Measurements from ENCODE around the gene GLIS1.

Gene GLIS1

DNA sequence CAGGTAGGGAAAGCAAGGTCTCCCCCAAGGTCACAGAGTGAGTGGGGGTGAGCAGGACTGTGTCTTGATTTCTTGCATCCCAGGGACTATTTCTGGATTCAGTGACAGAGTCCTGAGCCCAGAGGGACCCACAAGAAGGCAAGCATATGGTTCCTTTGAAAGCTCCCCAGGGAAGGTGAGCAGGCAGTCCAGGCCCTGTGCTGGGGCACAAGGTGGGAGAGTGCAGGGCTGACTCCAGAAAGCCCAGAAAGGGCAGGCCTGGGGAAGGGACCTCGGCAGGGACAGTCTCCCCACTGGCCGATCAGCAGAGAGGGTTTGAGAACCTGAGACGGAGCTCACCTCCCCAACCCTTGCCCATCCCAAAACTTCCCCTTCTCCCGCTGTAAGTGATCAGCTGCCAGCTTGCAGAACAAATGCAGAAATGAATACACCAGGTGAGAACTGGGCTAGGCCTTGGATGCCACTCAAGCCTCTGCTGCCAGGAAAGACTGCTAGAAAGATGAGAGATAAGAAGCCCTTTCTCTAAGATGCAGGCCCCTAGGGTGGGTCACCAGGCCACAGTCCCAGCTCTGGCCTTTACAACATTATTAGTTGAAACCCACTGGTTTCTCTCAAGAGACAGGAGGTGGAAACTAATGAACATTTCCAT, 121.0 kb downstream of the GLIS1 start:
- no peak for DNase-seq (ENCODE audit: low read depth in 2 of 2)

DNA sequence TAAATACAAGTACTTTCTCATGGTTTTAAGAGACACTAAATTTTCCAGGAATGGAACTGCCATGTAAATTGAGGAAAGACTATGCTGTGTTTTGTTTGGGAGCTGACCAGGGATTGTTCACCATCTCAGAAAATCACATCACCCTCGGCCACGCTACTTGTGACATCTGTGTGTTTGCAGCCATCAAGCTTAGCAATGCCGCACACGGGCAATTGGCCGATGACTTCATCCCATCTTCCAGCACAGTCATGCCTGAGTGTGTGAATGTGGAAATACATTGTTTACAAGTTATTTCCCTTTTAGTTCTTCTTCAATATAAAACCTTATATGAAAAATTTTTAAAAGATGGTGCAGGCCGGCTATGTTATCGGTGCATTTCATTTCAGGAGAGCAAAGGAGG, 121.6 kb downstream of the GLIS1 start:
- DNase-seq (ENCODE audit: low read depth in 2 of 2) = no peak

DNA sequence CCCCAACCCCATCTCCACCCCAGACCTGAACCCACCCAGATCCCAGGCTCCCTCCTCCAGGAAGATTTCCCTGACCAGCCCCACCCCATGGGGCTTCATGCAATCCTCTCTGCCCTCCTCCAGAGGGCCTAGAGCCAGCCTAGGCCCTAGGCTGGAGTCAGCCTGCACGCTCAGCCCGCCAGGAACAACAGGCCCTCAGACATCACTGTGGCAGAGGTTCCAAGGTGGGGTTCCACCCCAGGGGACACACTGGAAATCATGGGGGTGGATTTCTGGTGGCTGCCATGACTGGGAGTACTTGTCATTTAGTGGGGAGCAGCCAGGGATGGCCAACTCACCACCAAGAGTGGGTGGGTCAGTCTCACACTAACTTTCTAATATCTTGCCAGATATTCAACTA, 122.0 kb downstream of the GLIS1 start:
- no peak for DNase-seq (ENCODE audit: low read depth in 2 of 2)

DNA sequence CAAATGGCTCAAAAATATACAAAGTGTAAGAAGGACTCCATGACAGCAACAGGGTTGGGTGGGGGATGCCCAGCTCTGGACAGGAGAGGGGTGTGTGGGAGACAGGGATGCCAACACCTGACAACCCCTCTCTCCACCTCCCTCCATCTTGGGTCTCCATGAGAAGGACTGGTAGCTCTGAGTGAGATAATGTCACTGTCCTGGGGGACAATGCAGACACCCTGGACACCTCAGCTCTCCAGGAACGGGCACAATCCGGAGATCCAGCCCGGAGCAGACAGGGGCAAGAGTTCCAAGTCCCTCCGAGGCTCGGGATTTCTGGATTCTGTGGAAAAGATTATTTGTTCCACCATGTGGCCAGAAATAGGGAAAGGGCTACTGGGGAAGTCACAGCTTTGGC, 122.5 kb downstream of the GLIS1 start:
- no peak for DNase-seq (ENCODE audit: low read depth in 2 of 2)

DNA sequence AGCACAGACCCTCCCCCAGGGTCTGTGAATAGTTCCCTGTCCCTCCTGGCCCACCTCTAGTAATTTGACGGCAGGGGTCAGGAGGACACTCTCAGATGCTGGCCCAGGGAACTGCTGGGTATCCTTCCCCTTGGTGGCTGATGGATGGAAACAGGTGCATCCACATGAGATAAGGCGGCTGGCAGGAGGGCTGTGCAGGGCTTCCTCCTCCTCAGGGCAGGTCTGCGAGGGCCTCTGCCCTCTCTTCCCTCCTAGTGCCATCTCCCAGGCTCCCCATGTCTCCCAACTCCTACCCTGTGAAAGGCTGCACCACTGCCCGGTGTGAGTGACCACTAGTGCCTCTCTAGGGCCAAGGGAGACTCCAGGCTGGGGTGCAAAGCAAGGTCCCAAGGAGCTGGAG, 123.9 kb downstream of the GLIS1 start:
- DNase-seq (ENCODE audit: low read depth in 2 of 2) = no peak

DNA sequence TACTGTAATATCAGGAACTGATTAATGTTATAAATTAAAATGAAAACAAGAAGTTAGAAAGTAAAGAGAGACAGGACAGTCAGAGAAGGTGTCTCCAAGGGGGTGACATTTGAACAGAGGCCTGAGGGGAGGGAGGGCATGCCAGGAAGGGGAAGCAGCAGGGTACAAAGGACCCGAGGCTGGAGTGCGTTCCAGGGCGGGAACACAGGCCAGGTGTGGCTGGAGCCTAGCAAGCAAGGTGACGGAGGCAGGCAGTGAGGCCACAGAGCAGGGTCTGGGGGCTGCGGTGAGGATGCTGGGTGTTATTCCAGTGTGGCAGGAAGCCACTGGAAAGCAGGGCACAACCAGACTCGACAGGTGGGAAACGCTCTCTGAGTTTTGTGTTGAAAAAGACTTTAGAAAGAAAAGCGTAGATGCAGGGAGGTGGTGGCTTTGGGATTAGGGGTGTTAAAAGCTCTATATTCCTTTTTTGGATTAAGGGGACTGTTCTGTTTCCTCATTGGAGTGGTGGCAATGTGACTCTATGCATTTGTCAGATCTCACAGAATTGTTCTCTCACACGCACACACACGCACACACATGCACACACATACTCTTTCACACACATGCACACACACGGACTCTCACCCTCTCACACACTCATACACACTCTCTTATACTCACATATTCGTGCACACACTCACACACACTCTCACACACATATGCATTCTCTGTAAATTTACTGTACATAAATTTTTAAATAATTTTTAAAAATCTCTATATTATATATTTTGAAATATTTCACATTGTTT, 124.5 kb downstream of the GLIS1 start:
- DNase-seq (ENCODE audit: low read depth in 2 of 2) = no peak

DNA sequence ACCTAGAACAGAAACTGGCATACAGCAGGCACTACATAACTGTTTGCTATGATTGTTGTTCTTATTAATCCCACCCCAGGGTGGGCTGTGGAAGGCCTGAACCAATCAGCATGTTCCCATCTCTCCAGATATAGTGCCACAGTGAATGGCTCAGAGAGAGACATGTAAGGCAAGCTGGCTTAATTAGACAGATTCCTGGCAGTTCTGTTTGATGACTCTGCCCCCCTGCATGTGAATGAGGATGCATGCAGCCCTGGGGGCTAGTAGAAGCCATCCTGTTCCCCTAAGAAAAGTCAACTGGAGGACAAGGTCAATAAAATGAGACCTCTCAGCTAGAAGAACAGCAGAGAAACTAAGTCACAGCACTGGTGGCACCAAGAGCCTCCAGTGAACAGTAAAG, 130.3 kb downstream of the GLIS1 start:
- no peak for DNase-seq (ENCODE audit: low read depth in 2 of 2)

DNA sequence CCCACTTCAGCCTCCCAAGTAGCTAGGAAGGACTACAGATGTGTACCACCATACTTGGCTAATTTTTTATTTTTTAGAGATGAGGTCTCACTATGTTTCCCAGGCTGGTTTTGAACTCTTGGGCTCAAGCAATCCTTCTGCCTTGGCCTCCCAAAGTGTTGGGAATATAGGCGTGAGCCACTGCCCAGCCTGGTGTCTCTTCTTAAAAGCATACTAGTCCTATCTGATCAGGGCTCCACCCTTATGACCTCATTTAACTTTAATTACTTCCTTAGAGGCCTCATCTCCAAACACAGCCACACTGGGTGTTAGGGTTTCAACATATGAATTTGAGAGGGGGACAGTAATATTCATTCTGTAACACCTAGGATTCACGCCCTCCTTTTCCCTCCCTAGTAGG, 130.9 kb downstream of the GLIS1 start:
- no peak for DNase-seq (ENCODE audit: low read depth in 2 of 2)

DNA sequence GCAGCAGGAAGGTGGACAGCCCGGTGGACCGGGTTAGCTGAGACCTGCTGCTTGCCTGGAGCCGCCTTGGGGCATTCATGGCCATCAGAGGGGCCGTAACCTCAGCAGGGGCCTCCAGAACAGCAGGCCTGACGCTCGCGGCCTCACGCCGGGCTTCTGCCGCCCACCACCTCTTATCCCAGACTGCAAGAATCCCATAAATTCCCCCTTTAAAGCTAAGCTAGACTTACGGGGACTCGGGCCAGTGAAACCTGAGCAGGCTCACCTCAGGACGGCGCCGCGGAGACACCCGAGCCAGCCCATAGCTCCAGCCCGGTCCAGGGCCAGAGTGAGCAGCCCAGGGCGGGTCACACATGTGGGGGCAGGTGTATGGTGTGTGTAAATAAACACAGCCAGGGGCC, 132.3 kb downstream of the GLIS1 start:
- no peak for DNase-seq (ENCODE audit: low read depth in 2 of 2)

DNA sequence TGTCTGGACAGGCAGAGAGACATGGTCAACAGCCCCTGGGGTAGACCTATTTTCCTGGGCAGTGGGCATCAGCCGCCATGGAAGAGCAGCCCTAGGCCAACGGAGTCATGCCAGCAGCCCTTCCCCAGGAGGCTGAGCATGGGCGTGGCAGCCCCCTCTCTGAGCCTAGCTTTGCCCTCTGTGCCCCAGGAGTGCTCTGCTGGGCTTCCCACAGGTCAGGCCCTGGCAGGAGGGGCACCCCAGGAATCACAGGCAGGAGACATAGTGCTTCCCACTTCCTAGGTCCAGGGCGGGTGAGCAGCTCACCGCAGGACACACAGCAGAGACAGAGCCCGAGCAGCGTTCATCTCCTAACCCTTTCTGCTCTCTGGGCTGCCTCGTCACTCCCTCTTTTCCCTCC, 132.8 kb downstream of the GLIS1 start:
- no peak for DNase-seq (ENCODE audit: low read depth in 2 of 2)

DNA sequence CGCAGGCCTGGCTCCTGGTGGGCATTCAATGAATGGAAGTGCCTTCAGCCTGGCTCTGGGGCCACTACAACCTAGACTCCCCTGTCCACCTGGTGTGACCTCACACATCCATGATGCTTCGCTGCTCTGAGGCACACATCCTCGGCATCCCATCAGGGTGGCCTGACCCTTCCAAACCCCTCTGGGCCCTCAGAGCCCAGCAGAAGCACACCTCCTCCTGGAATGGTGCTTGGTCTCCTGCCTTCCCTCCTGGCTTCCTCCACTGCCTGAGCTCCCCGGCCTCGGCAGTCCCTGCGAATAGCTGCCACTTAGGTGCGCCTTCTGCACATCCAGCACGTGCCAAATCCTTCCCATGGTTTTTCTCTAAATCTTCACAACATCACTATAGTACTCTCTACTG, 133.8 kb downstream of the GLIS1 start:
- DNase-seq (ENCODE audit: low read depth in 2 of 2) = no peak

DNA sequence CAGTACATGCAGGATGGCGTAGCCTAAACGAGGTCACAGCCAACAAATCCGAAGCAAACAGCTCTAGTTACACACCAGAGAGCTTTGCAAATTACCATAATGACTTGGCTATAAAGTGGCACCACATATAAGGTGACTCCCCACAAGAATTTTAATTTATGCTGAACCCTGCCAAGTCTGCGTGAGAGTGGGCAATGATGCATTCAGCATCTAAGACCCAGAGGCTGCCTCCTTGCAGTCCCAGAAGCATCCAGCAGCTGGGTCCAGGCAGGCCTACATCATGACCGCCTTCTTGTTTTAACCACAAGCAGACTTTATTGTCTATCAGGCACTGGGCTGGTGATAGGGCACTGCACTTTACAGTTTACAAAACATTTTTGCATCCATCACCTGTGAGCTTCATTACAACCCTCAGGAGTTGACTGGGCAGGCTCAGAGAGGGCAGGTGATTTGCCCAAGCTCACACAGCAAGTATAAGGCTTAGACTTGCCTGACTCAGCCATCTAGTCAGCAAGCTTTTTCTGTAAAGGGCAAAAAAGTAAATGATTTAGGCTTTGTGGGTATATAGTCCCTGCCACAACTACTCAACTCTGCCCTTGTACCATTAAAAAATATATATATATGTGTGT, 134.6 kb downstream of the GLIS1 start:
- no peak for DNase-seq (ENCODE audit: low read depth in 2 of 2)

DNA sequence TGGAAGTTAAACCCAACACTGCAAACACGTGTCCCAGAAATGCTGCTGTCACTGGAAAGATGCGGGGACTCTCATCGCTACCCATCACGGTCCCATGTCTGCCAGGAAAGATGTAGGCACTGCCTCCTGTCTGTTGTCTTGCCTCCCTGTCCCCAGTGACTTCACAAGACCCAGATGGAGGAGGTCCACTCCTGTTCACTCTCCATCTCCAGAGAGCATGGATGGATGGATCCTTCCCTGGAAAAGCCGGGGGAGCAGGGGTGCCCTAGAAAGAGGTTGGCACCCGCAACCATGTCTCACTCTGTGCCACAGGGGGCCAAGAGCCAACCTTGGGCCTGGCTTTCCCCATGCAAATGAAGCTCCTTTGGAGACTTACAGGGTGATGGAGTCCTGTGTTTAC, 135.5 kb downstream of the GLIS1 start:
- no peak for DNase-seq (ENCODE audit: low read depth in 2 of 2)

DNA sequence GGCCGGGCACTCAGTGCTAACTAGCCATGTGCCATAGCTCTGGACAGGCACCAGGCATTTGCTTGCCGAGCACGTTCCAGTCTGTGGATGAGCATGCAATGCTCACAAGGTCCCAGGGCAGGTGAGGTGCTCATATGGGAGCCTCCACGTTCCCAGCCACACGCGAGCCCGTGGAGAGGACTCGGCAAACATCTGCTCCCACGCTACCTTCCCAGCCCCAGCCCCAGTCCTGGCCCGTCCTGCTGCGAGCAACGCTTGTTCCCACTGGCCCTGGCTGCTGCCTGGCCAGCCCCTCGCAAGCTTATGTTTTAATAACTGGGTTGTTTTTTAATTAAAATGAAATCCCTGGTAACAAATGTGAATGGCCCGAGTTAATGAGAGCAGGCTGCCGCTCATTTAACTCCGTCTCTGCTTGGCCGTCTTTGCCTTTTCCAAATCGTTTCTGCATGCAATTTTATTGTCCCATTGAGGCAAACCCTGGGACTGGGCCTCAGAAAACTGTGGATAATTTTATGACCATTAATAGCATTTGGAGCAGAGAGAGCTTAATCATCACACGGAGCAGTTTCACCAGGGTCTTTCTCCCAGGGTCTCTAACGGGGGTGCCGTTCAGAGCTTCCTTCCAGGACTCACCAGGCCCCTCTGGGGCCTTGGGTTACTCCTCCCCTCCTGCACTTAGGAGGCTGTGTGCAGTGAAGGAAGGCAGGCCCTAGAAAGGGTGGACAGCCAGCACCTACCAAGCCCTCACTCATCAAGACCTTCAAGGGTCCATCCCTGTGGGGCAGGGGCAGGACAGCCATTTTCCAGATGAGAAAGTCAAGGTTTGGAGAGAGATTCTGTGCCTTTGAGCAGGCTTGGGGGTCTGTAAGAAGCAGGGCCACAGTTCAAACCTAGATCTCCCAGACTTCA, 136.8 kb downstream of the GLIS1 start:
- DNase-seq (ENCODE audit: low read depth in 2 of 2) = no peak

DNA sequence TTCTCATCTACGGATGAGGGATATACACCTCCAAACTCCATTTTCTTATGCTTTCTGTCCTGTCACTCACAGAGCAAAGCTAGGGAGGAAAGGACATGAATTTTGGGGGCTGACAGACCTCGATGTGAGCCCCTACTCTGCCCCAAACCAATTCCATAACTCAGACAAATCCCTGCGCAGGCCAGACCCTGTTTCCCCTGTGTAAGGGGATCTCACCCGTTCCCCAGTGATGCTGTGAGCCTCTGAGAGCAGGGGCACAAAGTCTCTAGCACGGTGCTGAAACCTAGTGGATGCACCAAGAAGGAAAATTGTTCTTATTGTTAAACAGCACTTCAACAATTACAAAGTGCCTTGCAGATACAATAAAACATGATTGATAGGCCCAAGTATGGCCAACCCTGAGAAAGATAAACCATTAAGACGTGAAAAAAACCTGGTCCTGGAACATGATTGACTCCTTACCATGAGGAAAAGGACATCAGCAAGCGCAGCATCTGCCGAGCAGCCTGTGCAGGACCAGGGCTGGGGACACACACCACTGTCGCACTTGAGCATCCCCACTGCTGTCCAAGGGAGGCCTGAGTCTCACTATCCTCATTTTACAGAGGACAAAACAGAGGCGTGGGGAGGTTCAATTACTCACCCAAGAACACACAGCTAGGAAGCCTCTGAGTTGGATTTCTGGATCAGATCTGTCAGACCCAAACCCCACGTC, 137.8 kb downstream of the GLIS1 start:
- no peak for DNase-seq (ENCODE audit: low read depth in 2 of 2)

DNA sequence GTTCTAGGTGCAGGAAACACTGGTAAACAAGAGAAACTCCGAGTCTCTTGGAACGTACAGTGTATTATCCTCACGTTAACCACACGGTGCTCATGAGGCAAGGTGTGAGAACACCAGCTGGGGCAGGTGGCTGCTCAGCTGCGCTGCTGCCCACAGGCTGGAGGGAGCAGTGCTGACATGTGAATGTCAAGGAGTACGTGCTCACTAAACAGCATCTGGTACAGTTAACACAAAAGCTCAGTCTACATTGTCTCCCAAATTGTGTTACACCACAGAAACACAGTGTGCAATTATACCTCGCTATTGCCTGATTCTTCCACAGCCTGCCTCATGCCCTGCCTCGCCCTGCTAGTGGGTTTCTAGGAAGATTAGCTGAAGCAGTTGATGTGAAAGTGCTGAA, 138.4 kb downstream of the GLIS1 start:
- DNase-seq (ENCODE audit: low read depth in 2 of 2) = no peak

DNA sequence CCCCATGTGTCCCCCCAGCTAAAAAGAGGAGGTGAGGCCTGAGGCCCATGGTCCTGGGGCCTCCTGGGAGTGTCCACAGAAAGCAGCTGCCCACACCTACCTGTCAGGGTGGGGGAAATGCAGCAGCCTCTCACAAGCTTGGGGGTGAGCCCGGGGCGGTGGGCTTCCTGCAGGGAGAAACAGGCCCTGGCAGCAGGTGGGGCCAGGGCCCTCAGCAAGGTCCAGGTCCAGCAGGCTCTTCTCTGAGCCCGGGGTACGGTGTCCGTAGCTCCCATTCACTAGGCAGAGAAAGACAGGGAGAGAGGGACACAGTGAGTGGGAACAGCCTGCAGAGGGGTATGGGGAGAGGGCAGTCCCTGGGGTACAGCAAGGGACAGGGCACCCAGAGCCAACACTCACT, 139.0 kb downstream of the GLIS1 start:
- no peak for DNase-seq (ENCODE audit: low read depth in 2 of 2)

DNA sequence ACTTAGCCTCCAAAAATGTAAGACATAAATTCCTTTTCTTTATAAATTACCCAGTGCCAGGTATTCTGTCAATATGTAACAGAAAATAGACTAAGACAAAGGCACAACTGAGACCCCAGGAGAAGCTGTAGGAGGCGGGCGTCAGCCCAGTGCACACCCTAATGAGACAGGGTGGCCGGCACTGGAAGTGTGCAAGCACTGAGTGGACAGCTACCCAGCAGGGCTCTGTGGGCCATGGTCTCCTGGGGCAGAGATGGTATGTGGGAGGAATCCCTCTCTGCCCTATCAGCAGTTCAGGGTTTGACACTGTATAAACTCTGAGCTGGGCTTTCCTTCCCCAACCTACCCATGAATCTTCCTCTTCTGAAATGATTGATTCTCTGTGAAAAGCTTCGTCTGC, 139.5 kb downstream of the GLIS1 start:
- no peak for DNase-seq (ENCODE audit: low read depth in 2 of 2)

DNA sequence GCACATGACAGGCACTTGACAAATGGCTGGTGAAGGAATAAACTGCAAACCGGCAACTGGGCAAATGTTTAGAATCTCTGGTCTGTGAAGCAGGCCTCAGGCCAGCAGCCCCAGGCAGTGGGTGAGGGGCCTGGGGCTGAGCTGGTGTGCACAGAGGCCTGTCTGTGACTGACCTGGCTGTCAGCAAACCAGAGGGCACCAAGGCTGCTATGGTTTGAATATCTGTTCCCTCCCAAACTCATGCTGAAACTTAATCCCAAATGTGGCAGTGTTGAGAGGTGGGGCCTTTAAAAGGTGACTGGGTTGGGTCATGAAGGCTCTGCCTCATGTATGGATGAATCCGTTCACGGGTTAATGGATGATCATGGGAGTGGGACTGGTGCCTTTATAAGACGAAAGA, 140.0 kb downstream of the GLIS1 start:
- no peak for DNase-seq (ENCODE audit: low read depth in 2 of 2)

DNA sequence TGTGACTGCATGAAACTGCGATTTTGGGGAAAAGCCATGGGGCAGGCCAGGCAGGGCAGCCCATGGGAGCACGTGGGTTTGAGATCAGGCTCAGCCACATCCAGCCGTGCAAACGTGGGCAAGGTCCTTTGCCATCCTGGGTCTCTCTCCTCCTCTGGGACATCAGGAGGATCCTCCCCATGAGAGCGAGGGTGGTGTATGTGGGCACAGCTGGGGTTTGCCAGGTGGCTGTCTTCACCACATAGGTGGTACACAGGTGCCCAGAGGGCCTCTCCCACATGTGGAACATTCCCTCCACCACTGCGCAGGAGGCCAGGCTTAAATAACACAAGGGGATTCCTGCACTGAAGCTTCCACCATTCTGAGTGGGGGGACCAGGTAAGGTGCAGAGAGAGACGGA, 143.1 kb downstream of the GLIS1 start:
- DNase-seq (ENCODE audit: low read depth in 2 of 2) = no peak

DNA sequence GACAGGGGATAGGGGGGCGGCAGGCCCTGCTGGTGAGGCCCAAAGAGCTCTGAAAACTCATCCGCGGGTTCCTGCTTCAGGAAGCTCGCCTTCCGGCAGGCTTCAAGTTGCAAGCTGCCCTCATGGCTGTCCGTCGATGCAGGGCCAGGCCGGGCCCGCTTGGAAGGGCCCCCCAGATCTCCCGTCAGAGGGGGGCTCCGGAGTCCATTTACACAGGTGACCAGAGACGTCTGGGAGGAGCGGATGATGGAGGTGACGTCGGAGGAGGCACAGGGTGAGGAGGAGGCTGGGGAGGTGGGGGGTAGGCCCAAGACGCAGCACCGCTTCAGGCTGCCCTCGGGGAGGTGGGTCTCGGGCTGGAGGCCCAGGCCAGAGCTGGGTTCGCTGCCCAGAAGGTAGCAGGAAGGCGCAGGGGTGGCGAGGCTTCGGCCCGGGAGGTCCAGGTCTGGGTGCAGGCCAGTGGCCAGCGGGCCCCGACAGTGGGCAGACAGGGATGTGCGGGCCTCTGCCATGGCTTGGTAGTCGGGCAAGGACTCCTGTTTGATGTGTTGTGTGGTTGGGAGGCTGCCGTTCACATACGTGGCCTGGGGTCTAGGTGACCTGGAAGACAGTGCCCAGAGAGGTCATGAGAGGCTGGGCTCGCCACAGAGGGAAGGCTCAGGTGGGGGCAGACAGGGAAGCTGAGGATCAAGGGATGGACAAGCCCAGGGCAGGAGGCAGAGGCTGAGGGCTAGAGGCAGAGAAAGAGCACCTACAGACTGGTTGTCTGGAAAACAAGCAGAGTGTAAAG, 144.4 kb downstream of the GLIS1 start:
- no peak for DNase-seq (ENCODE audit: low read depth in 2 of 2)
